Cardiac muscle cell (in vitro differentiated cells and primary cell): ENCODE measurements around the gene TMEM238. TPM values are rescaled to one million over a fixed set of nuclear protein-coding genes. Genes with fewer than 3 reads are reported as not detected.
A peak's percentile ranks its signal among the peaks of the same experiment; 100 is the strongest.

ENCODE experiments used
- DNase-seq, 2 donors: peaks; one replicate each; pipeline versions ENCODE4 v3.0.0 to v3.0.0-alpha.2; 2010 to 2017; ENCODE audit warnings: low read depth in 1 of 2, low spot score in 1 of 2
- H3K27ac ChIP-seq: fragments of 200-600 bp; sonication (generic); 2 replicates; pipeline ENCODE4 v1.5.1; 2016
- H3K27me3 ChIP-seq: fragments of 200-600 bp; sonication (generic); 2 replicates; pipeline ENCODE4 v1.6.0; 2016; ENCODE audit warnings: control low read depth
- H3K36me3 ChIP-seq: fragments of 200-600 bp; sonication (generic); 2 replicates; pipeline ENCODE4 v1.5.1; 2016; ENCODE audit warnings: control low read depth
- H3K4me1 ChIP-seq: fragments of 200-600 bp; sonication (generic); 2 replicates; pipeline ENCODE4 v1.8.1; 2017; ENCODE audit warnings: low read depth, mild to moderate bottlenecking, mixed run types
- H3K4me3 ChIP-seq: fragments of 200-600 bp; sonication (generic); 2 replicates; pipeline ENCODE4 v1.5.1; 2016; ENCODE audit warnings: mild to moderate bottlenecking
- H3K9me3 ChIP-seq: fragments of 200-600 bp; sonication (generic); 2 replicates; pipeline ENCODE4 v1.5.1; 2017; ENCODE audit warnings: low read depth, mild to moderate bottlenecking, control low read depth
- CTCF ChIP-seq: IDR thresholded peaks from 2 replicates; pipeline ENCODE4 v1.5.1; 2012; ENCODE audit warnings: low read depth, mild to moderate bottlenecking, low read length
- polyA plus RNA-seq: library from polyadenylated mRNA; unstranded; fragments of >200 nt; fragmentation: Nextera tagmentation; extraction: Ambion mirVana; gene quantifications from 2 replicates; pipeline ENCODE4 v1.2.1, GENCODE V29; 2016
- total RNA-seq: library from RNA; depleted of rRNA; stranded (reverse); fragments of >200 nt; gene quantifications from 2 replicates; pipeline ENCODE4 v1.2.3, GENCODE V29; 2016

The TMEM238 gene
- total and polyA plus RNA-seq, 2 experiments from 2014 or later, result 0.27 to 1.7 TPM

GRCh38 chr19:55384920-55385723 is 1.0 kb upstream of the TMEM238 start:
- no peak for TF ChIP-seq CTCF
- DNase-seq, result peak; percentile 96 to 97
- H3K36me3 ChIP-seq, result peaks cover 22% of the 10 kb centered on the region
- H3K27ac ChIP-seq, result peak overlapping the region; percentile 71
- H3K4me1 ChIP-seq, result peaks cover 20% of the 10 kb centered on the region
- no peaks in the 10 kb centered on the region for H3K27me3 ChIP-seq
- no peaks in the 10 kb centered on the region for H3K9me3 ChIP-seq
- peak overlapping the region; percentile 89 for H3K4me3 ChIP-seq

- TF ChIP-seq CTCF, result no peak
- Histone ChIP-seq H3K27ac (no peak overlapping the region), H3K4me3 (peak overlapping the region; percentile 89), H3K4me1 (peaks cover 20% of the 10 kb centered on the region), H3K36me3 (peaks cover 14% of the 10 kb centered on the region), H3K27me3 (peaks cover 7% of the 10 kb centered on the region), H3K9me3 (no peaks in the 10 kb centered on the region)
- peak; percentile 75 to 81 for DNase-seq
Measured at GRCh38 chr19:55383279-55384130, 587 bp downstream of the TMEM238 start.

GRCh38 chr19:55382522-55383054 is 1.5 kb downstream of the TMEM238 start:
- H3K27me3 ChIP-seq, result peaks cover 16% of the 10 kb centered on the region
- no peak overlapping the region for H3K4me3 ChIP-seq
- H3K9me3 ChIP-seq, result no peaks in the 10 kb centered on the region
- no peak for DNase-seq
- peaks cover 20% of the 10 kb centered on the region for H3K4me1 ChIP-seq
- no peak overlapping the region for H3K27ac ChIP-seq
- no peak for TF ChIP-seq CTCF
- H3K36me3 ChIP-seq, result peaks cover 8% of the 10 kb centered on the region

GRCh38 chr19:55382013-55382412 is 2.1 kb downstream of the TMEM238 start:
- no peak for DNase-seq
- H3K36me3 ChIP-seq, result peaks cover 2% of the 10 kb centered on the region
- H3K4me3 ChIP-seq, result no peak overlapping the region
- peaks cover 16% of the 10 kb centered on the region for H3K4me1 ChIP-seq
- peaks cover 20% of the 10 kb centered on the region for H3K27me3 ChIP-seq
- H3K9me3 ChIP-seq, result no peaks in the 10 kb centered on the region
- H3K27ac ChIP-seq, result no peak overlapping the region
- TF ChIP-seq CTCF, result no peak

DNA sequence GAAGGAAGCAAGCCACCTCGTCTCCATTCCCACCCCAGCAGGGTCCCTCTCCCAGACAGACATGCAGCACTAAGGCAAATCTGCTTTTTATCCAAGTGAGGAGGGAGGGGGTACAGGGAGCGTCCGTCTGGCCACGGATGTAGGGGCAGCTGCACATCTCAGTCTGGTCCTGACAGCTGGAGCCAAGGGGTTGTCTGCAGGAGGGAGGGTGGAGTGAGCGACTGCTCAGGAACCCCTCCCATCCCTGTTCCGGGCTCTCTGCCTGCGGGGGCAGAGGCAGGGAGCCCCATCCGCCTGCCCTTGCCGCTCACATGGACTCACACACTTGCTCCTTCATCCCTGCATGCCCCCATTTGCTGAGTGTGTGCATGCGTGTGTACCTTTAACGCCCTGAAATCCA is 4.9 kb downstream of the TMEM238 start:
- DNase-seq, result no peak
- TF ChIP-seq CTCF, result no peak
- Histone ChIP-seq H3K4me1 (no peaks in the 10 kb centered on the region), H3K9me3 (no peaks in the 10 kb centered on the region), H3K4me3 (no peak overlapping the region), H3K27ac (no peak overlapping the region), H3K36me3 (no peaks in the 10 kb centered on the region), H3K27me3 (peaks cover 23% of the 10 kb centered on the region)
